CD4-positive, alpha-beta T cell treated with Interferon gamma for 1 hour (primary cell): ENCODE results near the gene RAB4A.

Experiments
- DNase-seq: peaks from one replicate; pipeline ENCODE4 v3.0.0-alpha.2; 2020

RAB4A gene

GRCh38 chr1:229300099-229300757 lies 29.3 kb downstream of the RAB4A start:
- DNase-seq = no peak

GRCh38 chr1:229302740-229303139 lies 31.8 kb downstream of the RAB4A start:
- no peak for DNase-seq

- no peak for DNase-seq
Measured at GRCh38 chr1:229303855-229304254, 32.9 kb downstream of the RAB4A start.

- no peak for DNase-seq
Measured at GRCh38 chr1:229305392-229305791, 34.5 kb downstream of the RAB4A start.

- DNase-seq = no peak
Measured at GRCh38 chr1:229309074-229309473, 38.2 kb downstream of the RAB4A start.

GRCh38 chr1:229309684-229310083 lies 38.8 kb downstream of the RAB4A start:
- DNase-seq = no peak

- no peak for DNase-seq
Measured at GRCh38 chr1:229310833-229311232, 39.9 kb downstream of the RAB4A start.

GRCh38 chr1:229316166-229316565 lies 45.3 kb downstream of the RAB4A start:
- no peak for DNase-seq

GRCh38 chr1:229318056-229318455 lies 47.1 kb downstream of the RAB4A start:
- no peak for DNase-seq

- no peak for DNase-seq
Measured at GRCh38 chr1:229319487-229319886, 48.6 kb downstream of the RAB4A start.

GRCh38 chr1:229323201-229323600 lies 52.3 kb downstream of the RAB4A start:
- DNase-seq = no peak

- DNase-seq = no peak
Measured at GRCh38 chr1:229323885-229324553, 53.1 kb downstream of the RAB4A start.

GRCh38 chr1:229325401-229325800 lies 54.5 kb downstream of the RAB4A start:
- DNase-seq = no peak

- no peak for DNase-seq
Measured at GRCh38 chr1:229325853-229326487, 55.1 kb downstream of the RAB4A start.

GRCh38 chr1:229326601-229327000 lies 55.7 kb downstream of the RAB4A start:
- no peak for DNase-seq

GRCh38 chr1:229327765-229328164 lies 56.9 kb downstream of the RAB4A start:
- DNase-seq = peak; percentile 38

GRCh38 chr1:229328598-229329362 lies 57.9 kb downstream of the RAB4A start:
- no peak for DNase-seq

GRCh38 chr1:229334269-229334668 lies 63.4 kb downstream of the RAB4A start:
- DNase-seq = no peak

- DNase-seq = no peak
Measured at GRCh38 chr1:229334716-229335115, 63.8 kb downstream of the RAB4A start.

- no peak for DNase-seq
Measured at GRCh38 chr1:229336345-229336744, 65.4 kb downstream of the RAB4A start.

GRCh38 chr1:229339086-229339485 lies 68.2 kb downstream of the RAB4A start:
- DNase-seq = no peak

GRCh38 chr1:229339520-229339919 lies 68.6 kb downstream of the RAB4A start:
- DNase-seq = no peak

GRCh38 chr1:229340496-229340895 lies 69.6 kb downstream of the RAB4A start:
- DNase-seq = no peak
